Naive thymus-derived CD4-positive, alpha-beta T cell (primary cell): Measurements from ENCODE around the gene NINL. TPM values are rescaled to one million over a fixed set of nuclear protein-coding genes. Genes with fewer than 3 reads are reported as not detected.
A peak's percentile ranks its signal among the peaks of the same experiment; 100 is the strongest.

ENCODE experiments used
- ATAC-seq: fragments of 150-1000 bp; cut with Tn5 transposase; 2 replicates; pipeline ENCODE4 v1.10.0; 2021; ENCODE audit warnings: mild to moderate bottlenecking, moderate library complexity
- CTCF ChIA-PET: fragments of 350-600 bp; sonication (Branson Sonifier 250); formaldehyde crosslinking; loops from one replicate; lab custom pipeline; 2021; ENCODE audit warnings: antibody characterized with exemption; lab: Charles Lee
- POLR2A ChIA-PET: fragments of 350-600 bp; sonication (Branson Sonifier 250); formaldehyde crosslinking; loops from one replicate; lab custom pipeline; 2021; ENCODE audit warnings: antibody characterized with exemption, inconsistent platforms; lab: Charles Lee
- DNase-seq, 9 donors: peaks; one replicate each; pipeline versions ENCODE4 v3.0.0 to v3.0.0-alpha.2; 2020 to 2022; ENCODE audit warnings: mixed read lengths in 1 of 9
- H3K27ac ChIP-seq: one replicate; pipeline ENCODE4 v1.7.0; 2013; ENCODE audit warnings: mild to moderate bottlenecking, low read depth, low read length, moderate library complexity
- H3K27me3 ChIP-seq, 2 donors: one replicate each; pipeline ENCODE4 v1.7.0; 2013; ENCODE audit warnings: low read length in 2 of 2, mild to moderate bottlenecking in 2 of 2, moderate library complexity in 2 of 2; ENCODE audit not compliant: control insufficient read depth in 2 of 2, insufficient read depth in 2 of 2
- H3K36me3 ChIP-seq, 3 experiments: 1 replicate in 2 of 3; 2 replicates in 1 of 3; pipeline ENCODE4 v1.7.0; 2013; ENCODE audit warnings: low read length in 3 of 3, mild to moderate bottlenecking in 3 of 3, moderate library complexity in 1 of 3; ENCODE audit not compliant: insufficient read depth in 3 of 3, control insufficient read depth in 2 of 3
- H3K4me1 ChIP-seq, 2 donors: one replicate each; pipeline ENCODE4 v1.7.0; 2013; ENCODE audit warnings: low read length in 2 of 2, mild to moderate bottlenecking in 2 of 2, moderate library complexity in 1 of 2; ENCODE audit not compliant: control insufficient read depth in 2 of 2, insufficient read depth in 2 of 2
- H3K4me3 ChIP-seq: 2 replicates; pipeline ENCODE4 v1.7.0; 2013; ENCODE audit warnings: mild to moderate bottlenecking, low read length
- H3K9me3 ChIP-seq, 3 experiments: 1 replicate in 2 of 3; 2 replicates in 1 of 3; pipeline ENCODE4 v1.7.0; 2013; ENCODE audit warnings: low read length in 3 of 3; ENCODE audit not compliant: control insufficient read depth in 2 of 3
- H3K27ac Mint-ChIP-seq, 9 donors: one replicate each; pipeline ENCODE4 v1.8.0; 2020 to 2022; ENCODE audit warnings: mixed read lengths in 9 of 9, mild to moderate bottlenecking in 8 of 9, moderate library complexity in 5 of 9, inconsistent platforms in 2 of 9
- H3K27me3 Mint-ChIP-seq, 5 donors: one replicate each; pipeline ENCODE4 v1.8.0; 2021 to 2022; ENCODE audit warnings: mixed read lengths in 5 of 5, mild to moderate bottlenecking in 1 of 5
- H3K36me3 Mint-ChIP-seq, 5 donors: one replicate each; pipeline ENCODE4 v1.8.0; 2020 to 2022; ENCODE audit warnings: mixed read lengths in 5 of 5, mild to moderate bottlenecking in 3 of 5, inconsistent platforms in 1 of 5
- H3K4me1 Mint-ChIP-seq, 7 donors: one replicate each; pipeline ENCODE4 v1.8.0; 2020 to 2022; ENCODE audit warnings: mixed read lengths in 7 of 7, mild to moderate bottlenecking in 3 of 7, inconsistent platforms in 1 of 7
- H3K4me3 Mint-ChIP-seq, 10 donors: one replicate each; pipeline ENCODE4 v1.8.0; 2020 to 2022; ENCODE audit warnings: mild to moderate bottlenecking in 10 of 10, mixed read lengths in 10 of 10, moderate library complexity in 6 of 10, inconsistent platforms in 2 of 10
- H3K9me3 Mint-ChIP-seq, 11 donors: one replicate each; pipeline ENCODE4 v1.8.0; 2020 to 2022; ENCODE audit warnings: mixed read lengths in 11 of 11, mild to moderate bottlenecking in 4 of 11, inconsistent platforms in 1 of 11, moderate library complexity in 1 of 11
- intact Hi-C, 2 donors: fragments of 100-400 bp; cut with micrococcal nuclease; formaldehyde crosslinking; loops; one replicate each; pipeline ENCODE4 v1.15.1; 2023
- polyA plus RNA-seq, 2 donors: library from polyadenylated mRNA; unstranded; fragments of 300-500 nt; fragmentation: Illumina TruSeq; gene quantifications; one replicate each; pipeline ENCODE4 v1.2.3, GENCODE V29; 2021
- total RNA-seq, 6 experiments: library from RNA in 5 of 6; stranded (reverse) in 5 of 6; gene quantifications; 1 replicate in 5 of 6; 2 replicates in 1 of 6; pipeline ENCODE4 v1.2.3 and lab custom pipeline; 2021 to 2026

Gene NINL
- total and polyA plus RNA-seq, 7 experiments from 2014 or later: 0.31 to 4.2 (median 2.4) TPM

DNA sequence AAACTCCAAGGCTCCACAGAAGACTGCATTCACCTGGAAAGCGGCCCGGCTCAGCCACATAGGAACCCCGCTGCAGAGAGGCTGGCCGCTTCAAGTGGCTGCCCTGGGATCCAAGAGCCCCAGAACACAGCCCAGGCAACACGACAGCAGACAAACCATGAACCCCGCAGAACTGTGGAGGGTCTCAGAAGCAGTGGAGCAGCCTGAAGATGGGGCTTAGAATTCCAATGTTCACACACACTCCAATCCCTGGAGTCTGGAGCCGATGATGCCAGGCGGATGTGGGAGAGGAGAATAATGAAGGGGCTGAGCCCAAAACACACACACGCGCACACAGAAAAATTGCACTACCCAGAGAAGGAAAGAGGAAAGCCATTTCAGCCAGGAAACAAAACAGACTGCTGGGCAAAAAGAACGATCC is 52.4 kb downstream of the NINL start:
- POLR2A ChIA-PET: no interaction called here
- H3K27ac Mint-ChIP-seq: peak overlapping the region in 1 of 9 donors; percentile 13
- no peaks in the 10 kb centered on the region for H3K27me3 ChIP-seq

GRCh38 chr20:25532015-25532751 is 53.1 kb downstream of the NINL start:
- ATAC-seq: no peak
- Mint-ChIP-seq H3K27me3 (no peaks in the 10 kb centered on the region), H3K4me3 (no peak overlapping the region), H3K36me3 (peaks cover 0 to 25% (median 5%) of the 10 kb centered on the region in 5 donors), H3K27ac (no peak overlapping the region), H3K9me3 (peaks cover 0 to 22% (median 6%) of the 10 kb centered on the region in 11 donors), H3K4me1 (peaks cover 0 to 4% (median 0%) of the 10 kb centered on the region in 7 donors)
- no peaks in the 10 kb centered on the region for H3K27me3 ChIP-seq
- intact Hi-C loops: no loop called here
- no peak overlapping the region for H3K27ac ChIP-seq
- no peaks in the 10 kb centered on the region for H3K36me3 ChIP-seq
- no peak overlapping the region for H3K4me3 ChIP-seq
- no peak for DNase-seq
- H3K9me3 ChIP-seq: no peaks in the 10 kb centered on the region
- no peaks in the 10 kb centered on the region for H3K4me1 ChIP-seq
- CTCF ChIA-PET: no interaction called here
- POLR2A ChIA-PET: no interaction called here

More for the DNA sequence above, 52.4 kb downstream of the NINL start:
- no peaks in the 10 kb centered on the region for H3K9me3 ChIP-seq
- H3K36me3 ChIP-seq: no peaks in the 10 kb centered on the region
- Mint-ChIP-seq H3K9me3 (peaks cover 0 to 22% (median 6%) of the 10 kb centered on the region in 11 donors), H3K4me1 (peaks cover 0 to 4% (median 0%) of the 10 kb centered on the region in 7 donors), H3K27me3 (no peaks in the 10 kb centered on the region), H3K4me3 (no peak overlapping the region), H3K36me3 (peaks cover 0 to 25% (median 5%) of the 10 kb centered on the region in 5 donors)
- CTCF ChIA-PET: no interaction called here
- intact Hi-C loops: no loop called here
- DNase-seq: no peak
- ATAC-seq: no peak
- H3K4me1 ChIP-seq: no peaks in the 10 kb centered on the region
- H3K27ac ChIP-seq: no peak overlapping the region
- no peak overlapping the region for H3K4me3 ChIP-seq

DNA sequence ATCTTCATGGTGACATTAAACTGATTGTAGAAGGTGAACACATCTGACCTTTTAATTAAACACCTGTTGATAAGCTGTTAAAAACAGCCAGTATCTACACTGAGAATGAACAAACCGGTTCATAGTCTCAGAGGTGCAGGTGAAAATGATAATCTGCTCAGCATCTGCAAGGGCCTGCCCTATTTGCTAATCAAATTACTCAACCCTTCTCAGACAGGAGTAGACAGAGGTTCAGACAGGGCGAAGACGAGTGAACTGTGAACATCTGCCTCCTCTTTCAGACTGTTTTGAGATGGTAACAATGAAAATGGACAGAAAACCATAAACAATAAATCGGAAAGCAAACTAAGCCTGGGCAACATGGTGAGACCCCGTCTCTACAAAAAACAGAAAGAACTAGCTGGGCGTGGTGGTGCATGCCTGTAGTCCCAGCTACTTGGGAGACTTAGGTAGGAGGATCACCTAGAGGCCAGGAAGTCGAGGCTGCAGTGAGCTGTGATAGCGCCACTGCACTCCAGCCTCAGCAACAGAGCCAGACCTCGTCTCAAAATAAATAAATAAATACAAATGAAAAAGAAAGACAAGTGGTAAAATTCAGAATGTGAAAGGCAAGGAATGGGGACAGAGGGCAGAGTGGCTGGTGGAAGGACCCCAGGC is 55.9 kb downstream of the NINL start:
- no peak overlapping the region for H3K27ac ChIP-seq
- Mint-ChIP-seq H3K4me3 (no peak overlapping the region), H3K36me3 (peaks cover 0 to 26% (median 5%) of the 10 kb centered on the region in 5 donors), H3K27me3 (no peaks in the 10 kb centered on the region), H3K27ac (no peak overlapping the region), H3K9me3 (peaks cover 0 to 22% (median 6%) of the 10 kb centered on the region in 11 donors), H3K4me1 (peaks cover 0 to 4% (median 0%) of the 10 kb centered on the region in 7 donors)
- ATAC-seq (no peak), DNase-seq (no peak)
- H3K4me1 ChIP-seq: no peaks in the 10 kb centered on the region
- H3K9me3 ChIP-seq: no peaks in the 10 kb centered on the region
- CTCF ChIA-PET: no interaction called here
- no peaks in the 10 kb centered on the region for H3K27me3 ChIP-seq
- POLR2A ChIA-PET: no interaction called here
- H3K4me3 ChIP-seq: no peak overlapping the region
- no peaks in the 10 kb centered on the region for H3K36me3 ChIP-seq
- intact Hi-C loops: no loop called here

DNA sequence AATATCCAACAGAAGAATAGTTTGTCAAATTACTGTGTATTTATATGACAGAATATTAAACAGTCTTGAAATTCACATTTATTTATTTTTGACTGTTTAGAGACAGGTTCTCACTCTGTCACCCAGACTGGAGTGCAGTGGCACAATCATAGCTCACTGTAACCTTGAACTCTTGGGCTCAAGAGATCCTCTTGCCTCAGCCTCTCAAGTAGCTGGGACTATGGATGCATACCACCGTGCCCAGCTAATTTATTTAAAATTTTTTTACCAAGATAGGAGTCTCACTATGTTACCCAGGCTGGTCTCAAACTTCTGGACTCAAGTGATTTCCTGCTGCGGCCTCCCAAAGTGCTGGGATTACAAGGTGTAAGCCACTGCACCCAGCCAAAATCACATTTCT is 57.4 kb downstream of the NINL start:
- H3K27me3 Mint-ChIP-seq: no peaks in the 10 kb centered on the region
- Histone ChIP-seq H3K27ac (no peak overlapping the region), H3K4me3 (no peak overlapping the region), H3K4me1 (no peaks in the 10 kb centered on the region), H3K36me3 (no peaks in the 10 kb centered on the region), H3K9me3 (no peaks in the 10 kb centered on the region), H3K27me3 (no peaks in the 10 kb centered on the region)
- CTCF ChIA-PET: interaction anchor here (1.2 kb wide), 1 partner anchor 13 kb away, joined by 4 read pairs; no protein-coding TSS in a partner anchor
- peaks cover 0 to 22% (median 6%) of the 10 kb centered on the region in 11 donors for H3K9me3 Mint-ChIP-seq
- POLR2A ChIA-PET: no interaction called here
- ATAC-seq (no peak), DNase-seq (no peak)
- intact Hi-C loops: no loop called here
- H3K4me3 Mint-ChIP-seq: no peak overlapping the region
- H3K36me3 Mint-ChIP-seq: peaks cover 0 to 30% (median 5%) of the 10 kb centered on the region in 5 donors
- no peaks in the 10 kb centered on the region for H3K4me1 Mint-ChIP-seq
- no peak overlapping the region for H3K27ac Mint-ChIP-seq

DNA sequence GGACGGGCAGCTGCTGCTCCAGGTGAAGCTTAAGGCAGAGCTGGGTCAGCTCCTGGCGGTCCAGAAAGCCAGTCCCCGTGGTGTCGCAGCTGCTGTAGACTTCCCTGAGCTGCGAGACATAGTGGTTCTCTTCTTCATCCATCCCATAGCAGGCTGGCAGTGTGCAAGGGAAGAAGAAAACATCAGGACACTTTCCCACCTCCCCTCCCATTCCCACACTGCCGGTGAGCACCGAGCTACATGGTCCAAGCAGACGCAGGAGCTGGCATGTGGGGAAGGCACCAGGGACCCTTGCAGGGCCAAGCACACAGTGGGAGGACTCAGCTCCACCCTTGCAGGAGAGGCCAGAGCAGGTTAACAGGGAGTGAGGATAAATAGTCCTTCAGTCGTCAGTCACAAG is 58.9 kb downstream of the NINL start:
- Mint-ChIP-seq H3K27me3 (no peaks in the 10 kb centered on the region), H3K4me3 (no peak overlapping the region), H3K36me3 (peaks cover 0 to 38% (median 5%) of the 10 kb centered on the region in 5 donors), H3K4me1 (no peaks in the 10 kb centered on the region), H3K27ac (no peak overlapping the region), H3K9me3 (peaks cover 0 to 22% (median 6%) of the 10 kb centered on the region in 11 donors)
- no peaks in the 10 kb centered on the region for H3K36me3 ChIP-seq
- no peak overlapping the region for H3K27ac ChIP-seq
- H3K4me1 ChIP-seq: no peaks in the 10 kb centered on the region
- ATAC-seq: no peak
- H3K4me3 ChIP-seq: no peak overlapping the region
- intact Hi-C loops: no loop called here
- DNase-seq: no peak
- ChIA-PET CTCF (no interaction called here), POLR2A (no interaction called here)
- H3K27me3 ChIP-seq: no peaks in the 10 kb centered on the region
- no peaks in the 10 kb centered on the region for H3K9me3 ChIP-seq

GRCh38 chr20:25525867-25526266 is 59.5 kb downstream of the NINL start:
- Mint-ChIP-seq H3K36me3 (peaks cover 0 to 40% (median 5%) of the 10 kb centered on the region in 5 donors), H3K9me3 (peaks cover 0 to 17% (median 6%) of the 10 kb centered on the region in 11 donors), H3K4me3 (no peak overlapping the region), H3K27ac (no peak overlapping the region), H3K4me1 (no peaks in the 10 kb centered on the region), H3K27me3 (no peaks in the 10 kb centered on the region)
- DNase-seq (no peak), ATAC-seq (no peak)
- Histone ChIP-seq H3K9me3 (no peaks in the 10 kb centered on the region), H3K36me3 (no peaks in the 10 kb centered on the region), H3K4me3 (no peak overlapping the region), H3K4me1 (no peaks in the 10 kb centered on the region), H3K27me3 (no peaks in the 10 kb centered on the region), H3K27ac (no peak overlapping the region)
- intact Hi-C loops: no loop called here
- CTCF ChIA-PET: no interaction called here
- POLR2A ChIA-PET: no interaction called here
